Stimulated activated CD8-positive, alpha-beta memory T cell treated with anti-CD3 and anti-CD28 coated beads, Interleukin-2, amount 100 ng/mL, for 1 hour (primary cell): Measurements from ENCODE around the gene KRTAP22-2.

Experiments used
- DNase-seq, 2 donors: peaks; one replicate each; pipeline ENCODE4 v3.0.0-alpha.2; 2020; ENCODE audit warnings: low read depth in 2 of 2

KRTAP22-2 gene

GRCh38 chr21:30563072-30563471 is 27.1 kb downstream of the KRTAP22-2 start:
- no peak for DNase-seq

- DNase-seq, result no peak
Observed at GRCh38 chr21:30561957-30562356, 28.2 kb downstream of the KRTAP22-2 start.

GRCh38 chr21:30561264-30561895 is 28.8 kb downstream of the KRTAP22-2 start, which contains the start of gene KRTAP19-7:
TSS of gene KRTAP19-7 (minus strand) at chr21:30561314. CDS start at chr21:30561289, 25 bp downstream.
- no peak for DNase-seq

- no peak for DNase-seq
Observed at GRCh38 chr21:30555095-30555494, 35.1 kb downstream of the KRTAP22-2 start.

GRCh38 chr21:30552782-30553181 is 37.4 kb downstream of the KRTAP22-2 start:
- DNase-seq, result no peak

- no peak for DNase-seq
Observed at GRCh38 chr21:30541764-30542163, 48.4 kb downstream of the KRTAP22-2 start, which contains the start of gene KRTAP19-6. TSS of gene KRTAP19-6 (minus strand) at chr21:30541864. CDS start at chr21:30541833, 31 bp downstream.
